NCI-H526 (cell line): Measurements from ENCODE around the gene MTMR12.

Experiments
- DNase-seq, 2 experiments: peaks; one replicate each; lab custom pipeline; 2025; lab: John Stamatoyannopoulos, UW

Gene MTMR12

DNA sequence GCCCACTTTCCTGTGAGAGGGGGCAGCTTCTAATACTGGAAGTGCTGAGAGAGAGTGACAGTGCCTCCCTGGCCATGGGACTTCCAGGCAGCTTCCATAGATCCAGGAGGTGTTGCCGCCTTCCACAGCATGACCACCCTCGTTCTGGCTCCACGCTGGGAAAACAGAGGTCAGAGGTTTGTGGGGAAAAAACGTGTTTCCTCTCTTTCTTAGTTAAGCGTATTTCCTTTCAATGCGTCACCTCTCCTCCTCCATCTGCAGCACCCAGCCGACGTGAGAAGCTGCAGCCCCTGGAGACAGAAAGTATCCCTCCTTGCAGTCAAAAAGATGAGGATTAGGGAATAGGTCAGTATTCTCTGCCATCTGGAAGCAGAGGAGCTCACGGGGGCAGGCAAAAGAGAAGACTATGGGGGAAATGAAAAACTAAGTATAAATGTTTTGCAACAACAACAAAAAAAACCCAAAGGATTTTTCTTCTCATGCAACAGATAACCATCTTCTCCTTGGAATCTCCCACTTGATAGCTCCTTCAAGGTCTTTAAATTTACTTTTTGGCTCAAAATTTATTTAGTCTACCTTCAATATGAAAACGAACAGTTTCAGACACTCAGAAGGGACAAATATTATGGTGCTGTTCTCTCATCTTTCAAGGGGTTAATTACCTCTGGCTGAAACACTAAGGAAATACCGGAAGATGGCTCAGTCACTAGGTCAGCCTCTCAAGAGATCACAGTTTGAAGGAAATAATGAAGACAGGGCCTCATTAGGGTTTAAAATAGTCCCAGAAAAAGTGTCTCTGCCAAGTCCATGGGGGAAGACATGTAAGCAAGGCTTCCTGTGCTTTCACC lies 38.0 kb downstream of the MTMR12 start:
- DNase-seq: no peak

DNA sequence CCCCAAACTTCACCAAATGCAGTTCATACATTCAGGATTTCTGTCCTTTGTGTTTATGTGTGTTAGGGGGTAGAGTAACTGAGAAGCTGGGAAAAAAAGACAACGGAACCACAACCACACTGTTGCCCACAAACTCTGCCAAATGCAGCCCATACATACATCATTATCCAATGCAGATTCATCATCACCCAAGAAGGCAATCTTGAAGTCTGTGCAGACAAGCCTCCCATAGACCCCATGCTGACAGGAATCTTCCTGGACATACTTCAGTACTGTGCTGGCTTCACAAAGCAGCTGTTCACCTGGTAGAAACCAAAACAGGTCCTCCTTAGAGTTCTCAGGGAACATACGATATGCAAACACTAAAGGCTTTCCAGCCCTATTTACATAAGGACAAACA lies 38.9 kb downstream of the MTMR12 start:
- peak; percentile 88 for DNase-seq

DNA sequence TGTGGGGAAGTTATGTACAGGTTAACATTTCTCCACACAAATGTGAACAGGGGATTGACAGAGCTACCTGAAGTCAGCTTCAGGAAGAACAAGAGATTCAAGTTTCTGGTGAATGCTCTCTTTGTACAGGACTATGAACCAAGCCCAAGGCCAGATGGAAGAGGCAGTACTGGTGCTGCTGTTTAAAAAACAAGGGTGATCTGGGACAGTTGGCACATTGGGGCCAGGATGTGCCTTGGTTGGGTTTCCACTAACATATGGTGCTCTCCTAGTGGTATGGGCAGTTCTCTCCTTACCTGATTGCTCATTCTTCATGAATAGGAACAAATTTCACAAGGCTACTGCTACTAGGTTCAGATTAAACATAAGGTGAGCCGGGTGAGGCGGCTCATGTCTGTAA lies 40.0 kb downstream of the MTMR12 start:
- no peak for DNase-seq

- DNase-seq: no peak
Measured at GRCh38 chr5:32270946-32271345, 41.8 kb downstream of the MTMR12 start.

- DNase-seq: no peak
Measured at GRCh38 chr5:32270178-32270577, 42.6 kb downstream of the MTMR12 start.

GRCh38 chr5:32265902-32266301 lies 46.8 kb downstream of the MTMR12 start:
- no peak for DNase-seq

- no peak for DNase-seq
Measured at GRCh38 chr5:32264957-32265572, 47.7 kb downstream of the MTMR12 start.

GRCh38 chr5:32263684-32264083 lies 49.1 kb downstream of the MTMR12 start:
- no peak for DNase-seq

- no peak for DNase-seq
Measured at GRCh38 chr5:32261198-32261597, 51.5 kb downstream of the MTMR12 start.

DNA sequence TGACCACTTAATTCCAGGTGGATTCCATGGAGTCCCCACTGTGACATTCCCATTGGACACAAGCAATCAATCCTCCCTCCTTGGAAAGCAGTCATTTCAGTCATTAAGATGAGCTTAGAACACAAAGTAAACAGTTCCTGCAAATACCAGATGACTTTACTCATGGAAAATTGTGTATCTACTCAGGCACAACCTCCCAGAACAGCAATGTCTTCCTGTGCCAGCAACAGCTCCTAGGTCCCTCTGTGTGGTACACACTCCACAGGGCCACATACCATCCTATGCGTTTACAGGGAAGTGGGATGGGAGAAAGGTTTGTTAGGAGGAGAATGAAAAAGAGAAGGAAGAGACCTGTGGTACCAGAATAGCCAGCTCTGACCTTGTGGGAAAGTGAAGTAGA lies 53.7 kb downstream of the MTMR12 start:
- no peak for DNase-seq

DNA sequence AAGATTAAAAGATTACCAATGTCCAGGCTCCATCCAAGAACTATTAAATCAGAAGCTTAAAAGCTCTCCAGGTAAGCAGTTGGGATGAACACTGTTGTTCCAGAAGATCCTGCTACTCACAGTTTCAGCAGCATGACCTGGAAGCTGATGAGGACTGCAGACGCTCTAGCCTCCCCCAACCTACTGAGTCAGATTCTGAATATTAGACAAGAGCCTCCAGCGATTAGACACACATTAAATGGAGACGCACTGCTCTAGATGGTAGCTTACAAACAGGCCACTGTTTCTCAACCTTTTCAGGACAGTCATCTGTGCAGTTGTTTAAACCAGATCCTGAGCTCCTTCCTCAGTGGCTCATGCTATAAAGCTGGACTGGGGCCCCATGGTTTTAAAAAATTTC lies 54.3 kb downstream of the MTMR12 start:
- peak in 1 of 2 experiments; percentile 1 for DNase-seq

DNA sequence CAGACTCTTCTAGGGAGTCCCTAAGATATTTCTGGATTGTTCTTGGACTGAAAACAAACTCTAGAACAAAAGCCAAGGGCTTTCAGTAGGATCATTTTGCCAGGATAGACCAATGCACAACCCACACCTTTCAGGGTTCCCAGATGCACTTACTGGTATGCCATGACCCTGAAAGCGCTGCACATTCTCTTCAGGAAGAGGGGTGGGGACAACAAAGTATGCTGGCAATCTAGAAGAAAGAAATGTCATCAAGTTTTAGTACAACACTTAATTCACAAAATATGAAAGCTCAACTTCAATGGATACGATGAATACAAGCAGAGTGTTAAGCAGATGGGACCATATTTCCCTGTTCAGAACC lies 57.2 kb downstream of the MTMR12 start:
- DNase-seq: no peak

- no peak for DNase-seq
Measured at GRCh38 chr5:32254881-32255539, 57.7 kb downstream of the MTMR12 start.

GRCh38 chr5:32251871-32252458 lies 60.8 kb downstream of the MTMR12 start:
- peak; percentile 41 to 71 for DNase-seq

DNA sequence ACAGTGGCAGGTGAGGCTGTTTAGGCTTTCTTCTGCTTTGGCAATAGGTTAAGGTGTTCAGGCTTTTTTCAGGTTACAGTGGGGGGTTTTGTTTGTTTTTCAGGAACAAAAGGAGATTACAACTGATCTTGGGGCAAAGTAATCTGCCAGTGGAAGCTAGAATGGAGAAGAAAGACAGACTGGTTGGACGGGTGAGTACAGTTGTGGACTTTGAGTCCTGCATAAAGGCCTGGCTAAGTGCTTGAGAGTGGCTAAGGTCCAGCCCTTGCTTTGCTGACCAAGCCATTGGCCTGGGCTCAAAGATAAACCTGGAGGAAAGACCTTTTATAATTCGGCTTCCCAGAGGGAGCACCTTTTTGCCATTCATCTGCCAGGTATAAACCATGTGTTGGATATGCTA lies 63.1 kb downstream of the MTMR12 start:
- DNase-seq: no peak

- no peak for DNase-seq
Measured at GRCh38 chr5:32245742-32246141, 67.0 kb downstream of the MTMR12 start.

DNA sequence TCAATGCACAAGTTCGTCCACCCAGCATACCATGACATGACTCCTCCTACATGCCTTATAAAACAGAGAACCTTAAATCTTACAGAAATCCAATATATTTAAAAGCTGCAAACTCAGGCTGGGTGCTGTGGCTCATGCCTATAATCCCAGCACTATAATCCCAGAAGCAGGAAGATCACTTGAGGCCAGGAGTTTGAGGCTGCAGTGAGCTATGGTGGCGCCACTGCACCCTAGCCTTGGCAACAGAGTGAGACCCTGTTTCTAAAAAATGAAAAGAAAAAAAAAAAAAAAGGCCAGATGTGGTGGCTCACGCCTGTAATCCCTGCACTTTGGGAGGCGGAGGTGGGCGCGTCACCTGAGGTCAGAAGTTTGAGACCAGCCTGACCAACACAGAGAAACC lies 68.7 kb downstream of the MTMR12 start:
- no peak for DNase-seq

DNA sequence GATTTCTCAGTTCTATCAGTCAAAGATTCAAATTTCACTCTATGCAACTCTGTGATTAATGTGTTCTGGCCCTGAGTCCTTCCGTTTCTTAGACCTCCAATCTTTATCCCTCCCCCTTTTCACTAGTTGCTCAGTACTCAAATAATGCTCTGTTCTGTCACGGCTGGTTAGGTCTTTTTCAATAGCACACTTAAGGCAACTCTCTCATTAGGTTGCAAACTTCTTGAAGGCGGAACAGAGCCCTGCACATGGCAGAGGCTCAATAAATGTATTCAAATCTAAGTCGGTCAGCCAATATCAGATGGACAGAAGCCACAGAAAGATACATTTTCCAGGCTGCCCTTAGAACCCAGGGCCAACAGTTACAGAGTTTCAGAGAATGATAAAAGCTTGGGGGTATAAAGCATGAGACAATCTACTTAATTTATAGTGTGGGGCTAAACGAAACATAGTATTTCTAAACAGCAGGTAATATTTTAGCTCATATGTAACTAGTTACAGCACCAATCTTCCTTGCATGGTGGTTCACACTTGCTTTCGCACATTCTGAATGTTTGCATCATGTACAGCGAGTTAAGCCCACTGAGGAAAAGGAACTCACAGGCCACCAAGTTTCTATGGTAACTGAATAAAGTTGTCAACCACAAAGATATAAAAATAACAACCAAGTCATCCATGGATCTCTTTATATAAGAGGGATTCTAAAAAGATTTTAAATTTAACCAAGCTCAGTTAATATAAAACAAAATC lies 71.5 kb downstream of the MTMR12 start:
- no peak for DNase-seq

DNA sequence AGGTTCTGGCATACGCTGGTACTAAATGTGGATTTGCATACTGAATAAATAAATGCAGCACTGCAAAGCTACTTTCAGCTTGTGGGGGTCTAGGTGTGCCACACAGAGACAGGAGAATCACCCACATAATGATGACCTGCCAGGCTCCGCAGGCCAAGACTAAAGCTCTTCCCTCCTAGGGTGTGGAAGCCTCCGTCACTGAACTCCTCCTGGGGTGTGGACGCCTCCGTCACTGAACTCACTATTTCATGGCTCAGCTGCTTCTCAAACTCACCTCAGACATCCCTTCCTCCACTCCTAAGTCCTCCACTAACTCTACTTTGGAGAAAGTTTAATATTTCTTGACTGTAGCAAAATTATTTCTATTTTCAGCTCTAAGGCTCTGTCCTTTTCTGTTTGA lies 73.4 kb downstream of the MTMR12 start:
- DNase-seq: peak in 1 of 2 experiments; percentile 6

DNA sequence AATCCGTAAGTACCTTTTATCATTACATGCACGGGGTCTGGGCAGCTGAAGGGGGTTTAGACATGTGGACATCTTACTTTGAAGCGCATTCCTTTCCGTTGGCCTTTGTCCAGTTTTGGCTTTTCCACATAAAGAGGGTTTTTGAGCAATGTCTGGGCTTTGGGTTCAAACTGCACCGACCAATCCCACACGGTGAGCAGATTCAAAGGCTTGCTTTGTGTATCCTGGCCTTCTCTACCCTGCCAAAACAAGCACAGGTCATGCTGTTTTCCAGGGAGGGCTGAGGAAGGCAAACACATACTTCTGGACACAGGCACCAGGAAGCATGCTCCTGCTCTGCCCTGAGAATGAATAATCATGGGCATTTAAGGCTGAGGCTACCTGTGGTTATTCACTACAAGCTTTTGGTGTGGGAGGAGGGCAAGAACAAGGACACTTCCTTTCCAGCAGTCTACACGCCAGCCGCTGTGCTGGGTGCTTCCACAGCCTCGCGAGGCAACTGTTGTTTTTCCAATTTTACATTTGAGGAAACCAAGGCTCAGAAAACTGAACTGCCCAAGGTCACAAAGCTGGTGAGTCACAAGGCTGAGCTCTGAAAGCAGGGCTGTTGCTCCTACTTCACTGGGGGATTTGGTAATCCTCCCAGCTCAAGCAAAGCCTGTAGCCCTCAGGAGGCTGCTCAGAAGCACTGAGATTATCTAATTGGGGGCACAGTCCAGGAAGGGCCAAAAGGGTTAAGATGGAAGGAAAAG lies 78.9 kb downstream of the MTMR12 start:
- DNase-seq: no peak

DNA sequence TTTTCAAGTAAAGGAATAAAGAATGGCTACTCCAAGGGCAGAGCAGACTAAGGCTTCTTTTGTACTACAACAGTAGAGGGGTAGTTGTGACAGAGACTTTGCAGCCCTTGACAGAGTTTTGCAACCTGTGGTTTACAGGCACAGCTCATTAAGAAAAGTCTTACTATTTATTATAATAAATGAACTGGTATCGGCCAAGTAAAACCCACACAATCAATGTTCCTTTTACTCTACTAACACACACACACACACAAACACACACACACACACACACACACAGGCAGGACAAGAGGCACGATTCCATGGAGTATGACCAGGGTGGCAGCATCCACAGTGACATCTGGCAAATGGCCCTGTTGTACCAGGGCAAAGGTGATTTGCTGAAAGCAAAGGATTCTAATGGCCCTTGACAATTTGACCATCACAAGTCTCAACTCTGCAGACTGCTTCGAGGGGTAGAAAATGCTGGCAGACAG lies 79.5 kb downstream of the MTMR12 start:
- no peak for DNase-seq
